GM19438 (cell line): Measurements from ENCODE around the gene CTNS.
A peak's percentile ranks its signal among the peaks of the same experiment; 100 is the strongest.

ENCODE experiments used
- ATAC-seq: cut with Tn5 transposase; IDR thresholded peaks from one replicate; pipeline ENCODE4 v1.9.1; 2021; ENCODE audit warnings: low read depth; ENCODE audit not compliant: unreplicated experiment

CTNS gene

DNA sequence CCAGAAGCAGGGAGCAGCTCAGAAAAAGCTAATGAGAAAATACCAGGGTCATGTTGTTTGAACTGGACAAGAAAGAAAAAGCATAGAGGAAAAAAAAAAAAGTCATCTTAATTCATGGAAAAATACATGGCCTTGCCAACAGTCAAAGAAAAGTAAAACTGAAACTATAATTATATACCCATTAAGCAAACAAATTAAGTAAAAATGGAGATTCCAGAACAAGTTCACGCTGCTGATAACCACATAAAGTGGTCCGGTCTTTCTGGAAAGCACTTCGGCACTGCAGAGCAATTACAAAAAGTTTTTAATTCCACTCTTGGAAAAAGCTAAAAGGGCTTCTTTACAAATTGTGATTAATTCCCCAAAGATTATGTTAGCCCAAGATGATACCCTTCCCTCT is 71.8 kb downstream of the CTNS start:
- no peak for ATAC-seq

DNA sequence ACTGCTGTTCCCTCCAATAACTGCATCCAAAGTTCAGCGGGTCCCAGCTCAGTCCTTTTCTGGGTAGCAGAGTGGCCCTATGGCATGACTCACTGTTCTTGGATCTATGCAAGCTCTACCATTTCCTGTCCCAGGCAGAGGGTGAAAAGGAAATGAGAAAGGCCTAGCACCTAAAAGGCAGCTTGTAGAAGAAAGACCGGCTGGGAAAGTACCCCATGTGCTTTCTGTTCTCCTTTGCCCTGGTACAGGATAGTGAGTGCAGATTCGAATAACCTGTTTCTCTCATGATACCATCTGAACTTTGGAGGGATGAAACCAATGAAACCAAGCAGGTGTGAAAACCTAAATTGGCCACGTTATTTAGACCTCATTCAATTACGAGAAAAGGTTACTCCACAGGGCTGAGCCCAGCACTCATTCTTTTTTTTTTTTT is 74.4 kb downstream of the CTNS start:
- ATAC-seq, result peak; percentile 88
